Measurements from ENCODE around the gene C1orf159.
"Not testable (repeated sequence)": the region's sequence is repeated elsewhere in the genome, so short reads cannot be mapped to it uniquely, and the experiment has no call there.

DNA sequence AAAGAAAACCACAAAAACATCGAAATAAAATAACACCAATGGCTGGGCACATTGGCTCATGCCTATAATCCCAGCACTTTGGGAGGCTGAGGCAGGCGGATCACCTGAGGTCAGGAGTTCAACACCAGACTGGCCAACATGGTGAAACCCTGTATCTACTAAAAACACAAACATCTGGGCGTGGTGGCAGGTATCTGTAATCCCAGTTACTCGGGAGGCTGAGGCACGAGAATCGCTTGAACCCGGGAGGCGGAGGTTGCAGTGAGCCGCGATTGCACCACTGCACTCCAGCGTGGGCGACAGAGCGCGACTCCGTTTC, 58.2 kb downstream of the C1orf159 start:
- TF ChIP-seq, protein P1, sequence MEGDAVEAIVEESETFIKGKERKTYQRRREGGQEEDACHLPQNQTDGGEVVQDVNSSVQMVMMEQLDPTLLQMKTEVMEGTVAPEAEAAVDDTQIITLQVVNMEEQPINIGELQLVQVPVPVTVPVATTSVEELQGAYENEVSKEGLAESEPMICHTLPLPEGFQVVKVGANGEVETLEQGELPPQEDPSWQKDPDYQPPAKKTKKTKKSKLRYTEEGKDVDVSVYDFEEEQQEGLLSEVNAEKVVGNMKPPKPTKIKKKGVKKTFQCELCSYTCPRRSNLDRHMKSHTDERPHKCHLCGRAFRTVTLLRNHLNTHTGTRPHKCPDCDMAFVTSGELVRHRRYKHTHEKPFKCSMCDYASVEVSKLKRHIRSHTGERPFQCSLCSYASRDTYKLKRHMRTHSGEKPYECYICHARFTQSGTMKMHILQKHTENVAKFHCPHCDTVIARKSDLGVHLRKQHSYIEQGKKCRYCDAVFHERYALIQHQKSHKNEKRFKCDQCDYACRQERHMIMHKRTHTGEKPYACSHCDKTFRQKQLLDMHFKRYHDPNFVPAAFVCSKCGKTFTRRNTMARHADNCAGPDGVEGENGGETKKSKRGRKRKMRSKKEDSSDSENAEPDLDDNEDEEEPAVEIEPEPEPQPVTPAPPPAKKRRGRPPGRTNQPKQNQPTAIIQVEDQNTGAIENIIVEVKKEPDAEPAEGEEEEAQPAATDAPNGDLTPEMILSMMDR (IDR thresholded peaks at IDR 0.05), result not testable (repeated sequence)
- not testable (repeated sequence) for TF ChIP-seq EZH2 (IDR thresholded peaks at IDR 0.05; ENCODE audit: borderline replicate concordance, insufficient read depth, low read depth, low read length, poor library complexity, severe bottlenecking)
